PFSK-1 (cell line): ENCODE results near the gene PI4KA.

Source experiments
- FOXP2 ChIP-seq: optimal IDR thresholded peaks from 2 replicates; pipeline ENCODE3; 2011; ENCODE audit warnings: borderline replicate concordance, control low read depth, inconsistent platforms; ENCODE audit not compliant: insufficient read depth; ENCODE audit errors: extremely low read length, extremely low read depth
- POLR2AphosphoS5 ChIP-seq: IDR thresholded peaks from 2 replicates; pipeline ENCODE4 v1.6.1; 2012; ENCODE audit warnings: low read depth, mild to moderate bottlenecking, control low read depth, low read length, moderate library complexity
- SIN3A ChIP-seq: IDR thresholded peaks from 2 replicates; pipeline ENCODE4 v1.6.1; 2012; ENCODE audit warnings: mild to moderate bottlenecking, low read length, moderate library complexity, borderline replicate concordance; ENCODE audit not compliant: insufficient read depth
- TAF1 ChIP-seq: IDR thresholded peaks from 2 replicates; pipeline ENCODE4 v1.6.1; 2012; ENCODE audit warnings: low read length, control low read depth, borderline replicate concordance; ENCODE audit not compliant: insufficient read depth
- TF ChIP-seq, protein P1 (sequence below), 2 experiments: IDR thresholded peaks; 2 replicates each; pipeline versions ENCODE4 v1.6.1 to v1.8.0; 2011 to 2012; ENCODE audit warnings: low read depth in 2 of 2, low read length in 2 of 2, control low read depth in 1 of 2, inconsistent platforms in 1 of 2, mild to moderate bottlenecking in 1 of 2, moderate library complexity in 1 of 2; ENCODE audit not compliant: insufficient read depth in 1 of 2

The PI4KA gene

DNA sequence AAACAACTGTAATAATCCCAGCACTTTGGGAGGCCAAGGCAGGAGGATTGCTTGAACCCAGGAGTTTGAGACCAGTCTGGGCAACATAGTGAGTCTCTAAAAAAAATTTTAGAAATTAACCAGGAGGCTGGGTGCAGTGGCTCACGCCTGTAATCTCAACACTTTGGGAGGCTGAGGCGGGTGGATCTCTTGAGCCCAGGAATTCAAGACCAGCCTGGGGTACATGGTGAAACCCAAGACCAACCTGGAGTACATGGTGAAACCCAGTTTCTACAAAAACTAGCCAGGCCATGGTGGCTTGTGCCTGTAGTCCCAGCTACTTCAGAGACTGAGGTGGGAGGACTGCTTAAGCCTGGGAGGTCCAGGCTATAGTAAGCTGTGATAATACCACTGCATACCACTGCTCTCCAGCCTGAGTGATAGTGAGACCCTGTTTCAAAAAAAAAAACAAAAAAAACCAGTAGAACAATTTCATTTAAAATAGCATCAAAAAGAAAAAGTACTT lies 11.2 kb downstream of the PI4KA start:
- TF ChIP-seq POLR2AphosphoS5 (no peak), SIN3A (no peak), FOXP2 (no peak), TAF1 (no peak)
- TF ChIP-seq, protein P1, sequence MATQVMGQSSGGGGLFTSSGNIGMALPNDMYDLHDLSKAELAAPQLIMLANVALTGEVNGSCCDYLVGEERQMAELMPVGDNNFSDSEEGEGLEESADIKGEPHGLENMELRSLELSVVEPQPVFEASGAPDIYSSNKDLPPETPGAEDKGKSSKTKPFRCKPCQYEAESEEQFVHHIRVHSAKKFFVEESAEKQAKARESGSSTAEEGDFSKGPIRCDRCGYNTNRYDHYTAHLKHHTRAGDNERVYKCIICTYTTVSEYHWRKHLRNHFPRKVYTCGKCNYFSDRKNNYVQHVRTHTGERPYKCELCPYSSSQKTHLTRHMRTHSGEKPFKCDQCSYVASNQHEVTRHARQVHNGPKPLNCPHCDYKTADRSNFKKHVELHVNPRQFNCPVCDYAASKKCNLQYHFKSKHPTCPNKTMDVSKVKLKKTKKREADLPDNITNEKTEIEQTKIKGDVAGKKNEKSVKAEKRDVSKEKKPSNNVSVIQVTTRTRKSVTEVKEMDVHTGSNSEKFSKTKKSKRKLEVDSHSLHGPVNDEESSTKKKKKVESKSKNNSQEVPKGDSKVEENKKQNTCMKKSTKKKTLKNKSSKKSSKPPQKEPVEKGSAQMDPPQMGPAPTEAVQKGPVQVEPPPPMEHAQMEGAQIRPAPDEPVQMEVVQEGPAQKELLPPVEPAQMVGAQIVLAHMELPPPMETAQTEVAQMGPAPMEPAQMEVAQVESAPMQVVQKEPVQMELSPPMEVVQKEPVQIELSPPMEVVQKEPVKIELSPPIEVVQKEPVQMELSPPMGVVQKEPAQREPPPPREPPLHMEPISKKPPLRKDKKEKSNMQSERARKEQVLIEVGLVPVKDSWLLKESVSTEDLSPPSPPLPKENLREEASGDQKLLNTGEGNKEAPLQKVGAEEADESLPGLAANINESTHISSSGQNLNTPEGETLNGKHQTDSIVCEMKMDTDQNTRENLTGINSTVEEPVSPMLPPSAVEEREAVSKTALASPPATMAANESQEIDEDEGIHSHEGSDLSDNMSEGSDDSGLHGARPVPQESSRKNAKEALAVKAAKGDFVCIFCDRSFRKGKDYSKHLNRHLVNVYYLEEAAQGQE (IDR thresholded peaks at IDR 0.05; ENCODE audit: insufficient read depth in 1 of 2, low read depth in 2 of 2, low read length in 2 of 2) = no peak

DNA sequence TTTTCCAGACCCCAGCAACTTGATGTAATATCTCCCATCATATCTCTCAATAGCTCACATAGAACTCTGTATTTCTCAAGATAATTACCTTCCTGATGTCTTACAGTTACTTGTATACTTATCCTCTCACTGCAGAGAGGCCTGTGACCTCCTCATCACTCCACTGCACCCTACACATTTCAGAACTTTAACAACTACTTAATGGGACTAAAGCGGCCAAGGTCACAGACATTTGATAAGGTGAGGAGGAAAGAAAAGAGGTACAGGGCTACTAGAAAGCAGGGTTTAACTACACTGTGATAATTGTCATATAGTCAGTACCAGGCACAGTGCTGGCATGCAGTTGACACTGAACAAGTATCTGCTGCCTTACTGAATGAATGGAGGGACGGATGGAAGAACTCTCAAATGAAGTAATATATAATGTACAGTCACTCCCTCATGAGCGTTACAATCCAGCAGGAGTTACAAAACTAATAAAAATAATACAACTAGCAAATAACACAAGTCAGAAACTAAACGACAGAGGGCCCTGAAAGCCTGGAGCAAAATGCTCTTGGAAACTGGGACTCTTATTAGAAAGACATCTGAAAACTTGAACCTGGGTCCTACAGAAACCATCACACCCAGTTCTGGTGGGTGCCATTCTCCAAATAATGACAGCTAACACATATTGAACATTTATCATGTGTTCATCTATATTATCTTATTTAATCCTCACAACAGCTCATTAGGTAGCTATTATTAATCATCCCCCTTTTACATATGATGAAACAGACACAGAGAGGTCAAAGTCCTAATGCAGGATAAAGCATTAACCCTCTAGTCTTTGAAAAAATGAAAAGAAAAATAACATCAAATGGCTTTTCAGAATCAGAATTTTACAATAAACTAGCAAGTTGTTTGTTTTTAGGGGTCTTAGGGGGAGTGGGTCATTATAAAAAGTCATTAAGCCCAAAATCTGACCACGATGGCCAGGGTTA lies 14.3 kb downstream of the PI4KA start:
- TF ChIP-seq FOXP2 (no peak), SIN3A (no peak), TAF1 (no peak), POLR2AphosphoS5 (no peak)
- TF ChIP-seq, protein P1 (IDR thresholded peaks at IDR 0.05; ENCODE audit: insufficient read depth in 1 of 2, low read depth in 2 of 2, low read length in 2 of 2) = no peak

DNA sequence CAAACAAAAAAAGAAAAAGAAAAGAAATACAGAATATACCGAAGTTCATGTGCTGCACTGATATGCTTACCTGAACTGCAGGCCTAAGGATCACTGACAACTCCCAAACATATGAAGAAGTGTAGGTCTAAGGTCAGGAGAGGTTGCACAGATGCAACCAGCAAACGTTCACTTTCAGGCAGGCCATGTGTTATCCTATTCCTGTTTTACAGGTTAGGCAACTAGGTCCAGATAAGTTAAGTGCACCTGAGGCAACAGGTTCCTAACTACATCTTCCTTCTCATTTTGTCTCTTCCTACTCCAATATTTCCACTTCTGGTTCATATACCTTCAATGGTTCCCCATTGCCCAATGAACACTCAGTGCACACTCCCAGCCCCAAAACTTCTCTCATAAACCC lies 15.1 kb downstream of the PI4KA start:
- TF ChIP-seq SIN3A = no peak
- no peak for TF ChIP-seq FOXP2
- TF ChIP-seq, protein P1 (IDR thresholded peaks at IDR 0.05; ENCODE audit: insufficient read depth in 1 of 2, low read depth in 2 of 2, low read length in 2 of 2) = no peak
- no peak for TF ChIP-seq TAF1
- TF ChIP-seq POLR2AphosphoS5 = no peak

DNA sequence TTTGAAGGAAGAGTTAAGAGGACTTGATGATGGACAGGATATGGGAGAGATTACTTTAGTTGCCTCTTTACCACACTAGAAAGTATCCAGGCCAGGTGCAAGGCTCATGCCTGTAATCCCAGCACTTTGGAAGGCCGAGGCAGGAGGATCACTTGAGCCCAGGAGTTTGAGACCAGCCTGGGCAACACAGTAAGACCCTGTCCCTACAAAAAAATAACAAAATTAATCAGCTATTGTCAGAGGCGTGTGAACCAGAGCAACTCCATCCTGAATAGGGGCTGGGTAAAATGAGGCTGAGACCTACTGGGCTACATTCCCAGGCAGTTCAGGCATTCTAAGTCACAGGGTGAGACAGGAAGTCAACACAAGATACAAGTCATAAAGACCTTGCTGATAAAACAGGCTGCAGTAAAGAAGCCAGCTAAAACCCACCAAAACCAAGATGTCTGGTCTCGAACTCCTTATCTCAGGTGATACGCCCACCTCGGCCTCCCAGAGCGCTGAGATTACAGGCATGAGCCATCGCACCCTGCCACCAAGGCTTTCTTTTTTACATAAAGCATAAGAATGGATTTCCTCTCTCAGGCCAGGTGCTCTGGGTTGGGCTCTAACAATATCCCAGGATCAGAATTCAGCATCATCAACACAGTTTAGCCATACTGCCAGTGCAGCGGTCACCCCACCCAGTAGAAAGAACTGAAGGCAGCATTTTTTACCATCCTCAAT lies 17.8 kb downstream of the PI4KA start:
- no peak for TF ChIP-seq TAF1
- TF ChIP-seq FOXP2 = no peak
- no peak for TF ChIP-seq SIN3A
- TF ChIP-seq POLR2AphosphoS5 = no peak
- TF ChIP-seq, protein P1 (IDR thresholded peaks at IDR 0.05; ENCODE audit: insufficient read depth in 1 of 2, low read depth in 2 of 2, low read length in 2 of 2) = no peak
